ENCODE data around the gene LIME1. TPM values are rescaled to one million over a fixed set of nuclear protein-coding genes. Genes with fewer than 3 reads are reported as not detected.

Gene LIME1
- total and polyA plus RNA-seq, 4 donors, result 21.2 to 69.0 (median 51.6) TPM

DNA sequence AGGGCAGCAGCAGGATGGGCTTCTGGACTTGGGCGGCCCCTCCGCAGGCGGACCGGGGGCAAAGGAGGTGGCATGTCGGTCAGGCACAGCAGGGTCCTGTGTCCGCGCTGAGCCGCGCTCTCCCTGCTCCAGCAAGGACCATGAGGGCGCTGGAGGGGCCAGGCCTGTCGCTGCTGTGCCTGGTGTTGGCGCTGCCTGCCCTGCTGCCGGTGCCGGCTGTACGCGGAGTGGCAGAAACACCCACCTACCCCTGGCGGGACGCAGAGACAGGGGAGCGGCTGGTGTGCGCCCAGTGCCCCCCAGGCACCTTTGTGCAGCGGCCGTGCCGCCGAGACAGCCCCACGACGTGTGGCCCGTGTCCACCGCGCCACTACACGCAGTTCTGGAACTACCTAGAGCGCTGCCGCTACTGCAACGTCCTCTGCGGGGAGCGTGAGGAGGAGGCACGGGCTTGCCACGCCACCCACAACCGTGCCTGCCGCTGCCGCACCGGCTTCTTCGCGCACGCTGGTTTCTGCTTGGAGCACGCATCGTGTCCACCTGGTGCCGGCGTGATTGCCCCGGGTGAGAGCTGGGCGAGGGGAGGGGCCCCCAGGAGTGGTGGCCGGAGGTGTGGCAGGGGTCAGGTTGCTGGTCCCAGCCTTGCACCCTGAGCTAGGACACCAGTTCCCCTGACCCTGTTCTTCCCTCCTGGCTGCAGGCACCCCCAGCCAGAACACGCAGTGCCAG lies 39.7 kb upstream of the LIME1 start, which contains the start of gene TNFRSF6B:
TNFRSF6B (plus strand) TSS at position 25 of the 729 bp plus-strand sequence; CDS start at position 141, 116 bp downstream.
- Histone ChIP-seq H3K27ac (ENCODE audit: low read depth in 1 of 2, low read length in 2 of 2) (no peak within 1 kb of the TSS), H3K9ac (ENCODE audit: low read depth in 1 of 2, low read length in 2 of 2) (no peak within 1 kb of the TSS), H3K4me1 (ENCODE audit: control insufficient read depth in 4 of 4, insufficient read depth in 4 of 4, low read length in 3 of 4) (peaks cover 7 to 22% (median 13%) of the 10 kb centered on the region in 4 donors), H3K4me3 (ENCODE audit: low read depth in 1 of 3, low read length in 3 of 3) (no peak within 1 kb of the TSS), H3K36me3 (ENCODE audit: control insufficient read depth in 4 of 4, insufficient read depth in 3 of 4, low read depth in 1 of 4, low read length in 3 of 4) (peaks cover 0 to 3% (median under 1%) of the 10 kb centered on the region in 4 donors), H3K27me3 (ENCODE audit: control insufficient read depth in 4 of 4, insufficient read depth in 4 of 4, low read length in 3 of 4) (no peaks in the 10 kb centered on the region), H3K9me3 (ENCODE audit: control insufficient read depth in 4 of 4, low read length in 3 of 4) (no peaks in the 10 kb centered on the region)
- WGBS, result 39% methylated on average over 52 of the region's 52 CpGs
- DNase-seq (ENCODE audit: low spot score), result no peak
- TF ChIP-seq HNF4G (IDR thresholded peaks at IDR 0.05) (no peak), HNF4A (conservative IDR thresholded peaks at IDR 0.05) (peak in 1 of 2 donors; percentile 10)
- TF ChIP-seq, protein P1, sequence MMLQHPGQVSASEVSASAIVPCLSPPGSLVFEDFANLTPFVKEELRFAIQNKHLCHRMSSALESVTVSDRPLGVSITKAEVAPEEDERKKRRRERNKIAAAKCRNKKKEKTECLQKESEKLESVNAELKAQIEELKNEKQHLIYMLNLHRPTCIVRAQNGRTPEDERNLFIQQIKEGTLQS (IDR thresholded peaks at IDR 0.05), result no peak
- TF ChIP-seq, protein P2, sequence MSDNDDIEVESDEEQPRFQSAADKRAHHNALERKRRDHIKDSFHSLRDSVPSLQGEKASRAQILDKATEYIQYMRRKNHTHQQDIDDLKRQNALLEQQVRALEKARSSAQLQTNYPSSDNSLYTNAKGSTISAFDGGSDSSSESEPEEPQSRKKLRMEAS (IDR thresholded peaks at IDR 0.05), result no peak

DNA sequence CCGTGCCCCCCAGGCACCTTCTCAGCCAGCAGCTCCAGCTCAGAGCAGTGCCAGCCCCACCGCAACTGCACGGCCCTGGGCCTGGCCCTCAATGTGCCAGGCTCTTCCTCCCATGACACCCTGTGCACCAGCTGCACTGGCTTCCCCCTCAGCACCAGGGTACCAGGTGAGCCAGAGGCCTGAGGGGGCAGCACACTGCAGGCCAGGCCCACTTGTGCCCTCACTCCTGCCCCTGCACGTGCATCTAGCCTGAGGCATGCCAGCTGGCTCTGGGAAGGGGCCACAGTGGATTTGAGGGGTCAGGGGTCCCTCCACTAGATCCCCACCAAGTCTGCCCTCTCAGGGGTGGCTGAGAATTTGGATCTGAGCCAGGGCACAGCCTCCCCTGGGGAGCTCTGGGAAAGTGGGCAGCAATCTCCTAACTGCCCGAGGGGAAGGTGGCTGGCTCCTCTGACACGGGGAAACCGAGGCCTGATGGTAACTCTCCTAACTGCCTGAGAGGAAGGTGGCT lies 39.1 kb upstream of the LIME1 start:
- H3K9ac ChIP-seq (ENCODE audit: low read depth in 1 of 2, low read length in 2 of 2), result no peak overlapping the region
- no peak for TF ChIP-seq HNF4G (IDR thresholded peaks at IDR 0.05)
- TF ChIP-seq, protein P3, sequence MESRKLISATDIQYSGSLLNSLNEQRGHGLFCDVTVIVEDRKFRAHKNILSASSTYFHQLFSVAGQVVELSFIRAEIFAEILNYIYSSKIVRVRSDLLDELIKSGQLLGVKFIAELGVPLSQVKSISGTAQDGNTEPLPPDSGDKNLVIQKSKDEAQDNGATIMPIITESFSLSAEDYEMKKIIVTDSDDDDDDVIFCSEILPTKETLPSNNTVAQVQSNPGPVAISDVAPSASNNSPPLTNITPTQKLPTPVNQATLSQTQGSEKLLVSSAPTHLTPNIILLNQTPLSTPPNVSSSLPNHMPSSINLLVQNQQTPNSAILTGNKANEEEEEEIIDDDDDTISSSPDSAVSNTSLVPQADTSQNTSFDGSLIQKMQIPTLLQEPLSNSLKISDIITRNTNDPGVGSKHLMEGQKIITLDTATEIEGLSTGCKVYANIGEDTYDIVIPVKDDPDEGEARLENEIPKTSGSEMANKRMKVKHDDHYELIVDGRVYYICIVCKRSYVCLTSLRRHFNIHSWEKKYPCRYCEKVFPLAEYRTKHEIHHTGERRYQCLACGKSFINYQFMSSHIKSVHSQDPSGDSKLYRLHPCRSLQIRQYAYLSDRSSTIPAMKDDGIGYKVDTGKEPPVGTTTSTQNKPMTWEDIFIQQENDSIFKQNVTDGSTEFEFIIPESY (IDR thresholded peaks at IDR 0.05), result no peak
- no peak for TF ChIP-seq RAD21 (IDR thresholded peaks at IDR 0.05)
- no peak for TF ChIP-seq SP1 (IDR thresholded peaks at IDR 0.05)
- TF ChIP-seq, protein P4, sequence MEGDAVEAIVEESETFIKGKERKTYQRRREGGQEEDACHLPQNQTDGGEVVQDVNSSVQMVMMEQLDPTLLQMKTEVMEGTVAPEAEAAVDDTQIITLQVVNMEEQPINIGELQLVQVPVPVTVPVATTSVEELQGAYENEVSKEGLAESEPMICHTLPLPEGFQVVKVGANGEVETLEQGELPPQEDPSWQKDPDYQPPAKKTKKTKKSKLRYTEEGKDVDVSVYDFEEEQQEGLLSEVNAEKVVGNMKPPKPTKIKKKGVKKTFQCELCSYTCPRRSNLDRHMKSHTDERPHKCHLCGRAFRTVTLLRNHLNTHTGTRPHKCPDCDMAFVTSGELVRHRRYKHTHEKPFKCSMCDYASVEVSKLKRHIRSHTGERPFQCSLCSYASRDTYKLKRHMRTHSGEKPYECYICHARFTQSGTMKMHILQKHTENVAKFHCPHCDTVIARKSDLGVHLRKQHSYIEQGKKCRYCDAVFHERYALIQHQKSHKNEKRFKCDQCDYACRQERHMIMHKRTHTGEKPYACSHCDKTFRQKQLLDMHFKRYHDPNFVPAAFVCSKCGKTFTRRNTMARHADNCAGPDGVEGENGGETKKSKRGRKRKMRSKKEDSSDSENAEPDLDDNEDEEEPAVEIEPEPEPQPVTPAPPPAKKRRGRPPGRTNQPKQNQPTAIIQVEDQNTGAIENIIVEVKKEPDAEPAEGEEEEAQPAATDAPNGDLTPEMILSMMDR (IDR thresholded peaks at IDR 0.05; ENCODE audit: low read depth, low read length, missing input control), result no peak
- TF ChIP-seq, protein P5, sequence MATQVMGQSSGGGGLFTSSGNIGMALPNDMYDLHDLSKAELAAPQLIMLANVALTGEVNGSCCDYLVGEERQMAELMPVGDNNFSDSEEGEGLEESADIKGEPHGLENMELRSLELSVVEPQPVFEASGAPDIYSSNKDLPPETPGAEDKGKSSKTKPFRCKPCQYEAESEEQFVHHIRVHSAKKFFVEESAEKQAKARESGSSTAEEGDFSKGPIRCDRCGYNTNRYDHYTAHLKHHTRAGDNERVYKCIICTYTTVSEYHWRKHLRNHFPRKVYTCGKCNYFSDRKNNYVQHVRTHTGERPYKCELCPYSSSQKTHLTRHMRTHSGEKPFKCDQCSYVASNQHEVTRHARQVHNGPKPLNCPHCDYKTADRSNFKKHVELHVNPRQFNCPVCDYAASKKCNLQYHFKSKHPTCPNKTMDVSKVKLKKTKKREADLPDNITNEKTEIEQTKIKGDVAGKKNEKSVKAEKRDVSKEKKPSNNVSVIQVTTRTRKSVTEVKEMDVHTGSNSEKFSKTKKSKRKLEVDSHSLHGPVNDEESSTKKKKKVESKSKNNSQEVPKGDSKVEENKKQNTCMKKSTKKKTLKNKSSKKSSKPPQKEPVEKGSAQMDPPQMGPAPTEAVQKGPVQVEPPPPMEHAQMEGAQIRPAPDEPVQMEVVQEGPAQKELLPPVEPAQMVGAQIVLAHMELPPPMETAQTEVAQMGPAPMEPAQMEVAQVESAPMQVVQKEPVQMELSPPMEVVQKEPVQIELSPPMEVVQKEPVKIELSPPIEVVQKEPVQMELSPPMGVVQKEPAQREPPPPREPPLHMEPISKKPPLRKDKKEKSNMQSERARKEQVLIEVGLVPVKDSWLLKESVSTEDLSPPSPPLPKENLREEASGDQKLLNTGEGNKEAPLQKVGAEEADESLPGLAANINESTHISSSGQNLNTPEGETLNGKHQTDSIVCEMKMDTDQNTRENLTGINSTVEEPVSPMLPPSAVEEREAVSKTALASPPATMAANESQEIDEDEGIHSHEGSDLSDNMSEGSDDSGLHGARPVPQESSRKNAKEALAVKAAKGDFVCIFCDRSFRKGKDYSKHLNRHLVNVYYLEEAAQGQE (IDR thresholded peaks at IDR 0.05), result no peak
- no peak for TF ChIP-seq FOXA2 (IDR thresholded peaks at IDR 0.05)
- no peak for TF ChIP-seq HNF4A (conservative IDR thresholded peaks at IDR 0.05)
- TF ChIP-seq, protein P2 (IDR thresholded peaks at IDR 0.05), result no peak
- TF ChIP-seq, protein P1 (IDR thresholded peaks at IDR 0.05), result no peak
- no peak for TF ChIP-seq TAF1 (conservative IDR thresholded peaks at IDR 0.05)
- no peak for TF ChIP-seq NR2F2 (IDR thresholded peaks at IDR 0.05)
- no peak for TF ChIP-seq YY1 (IDR thresholded peaks at IDR 0.05)
- peaks cover 0 to 3% (median 0%) of the 10 kb centered on the region in 4 donors for H3K36me3 ChIP-seq (ENCODE audit: control insufficient read depth in 4 of 4, insufficient read depth in 3 of 4, low read depth in 1 of 4, low read length in 3 of 4)
- H3K9me3 ChIP-seq (ENCODE audit: control insufficient read depth in 4 of 4, low read length in 3 of 4), result no peaks in the 10 kb centered on the region
- 62% methylated on average over 7 of the region's 7 CpGs for WGBS
- H3K4me3 ChIP-seq (ENCODE audit: low read depth in 1 of 3, low read length in 3 of 3), result no peak overlapping the region
- H3K4me1 ChIP-seq (ENCODE audit: control insufficient read depth in 4 of 4, insufficient read depth in 4 of 4, low read length in 3 of 4), result peaks cover 7 to 22% (median 13%) of the 10 kb centered on the region in 4 donors
- no peak for DNase-seq (ENCODE audit: low spot score)
- H3K27ac ChIP-seq (ENCODE audit: low read depth in 1 of 2, low read length in 2 of 2), result no peak overlapping the region
- no peaks in the 10 kb centered on the region for H3K27me3 ChIP-seq (ENCODE audit: control insufficient read depth in 4 of 4, insufficient read depth in 4 of 4, low read length in 3 of 4)

All from liver (tissue), 9 donors.